Stimulated activated naive CD8-positive, alpha-beta T cell treated with anti-CD3 and anti-CD28 coated beads, Interleukin-15, Interleukin-2, amounts not matched to agents 100 ng/mL and 50 ng/mL, for 24 hours (primary cell): ENCODE results near the gene NOC2L.
A peak's percentile ranks its signal among the peaks of the same experiment; 100 is the strongest.

ENCODE experiments used
- H3K27ac Mint-ChIP-seq: one replicate; pipeline ENCODE4 v1.8.0; 2021; ENCODE audit warnings: mild to moderate bottlenecking, mixed read lengths
- H3K27me3 Mint-ChIP-seq: one replicate; pipeline ENCODE4 v1.8.0; 2021; ENCODE audit warnings: mixed read lengths
- H3K36me3 Mint-ChIP-seq: one replicate; pipeline ENCODE4 v1.8.0; 2021; ENCODE audit warnings: low read depth, mixed read lengths
- H3K4me1 Mint-ChIP-seq: one replicate; pipeline ENCODE4 v1.8.0; 2021; ENCODE audit warnings: low read depth, mixed read lengths
- H3K4me3 Mint-ChIP-seq: one replicate; pipeline ENCODE4 v1.8.0; 2021; ENCODE audit warnings: mild to moderate bottlenecking, mixed read lengths
- H3K9me3 Mint-ChIP-seq: one replicate; pipeline ENCODE4 v1.8.0; 2021; ENCODE audit warnings: mixed read lengths

Gene NOC2L

GRCh38 chr1:928825-929661 is 30.0 kb downstream of the NOC2L start:
- Mint-ChIP-seq H3K4me1 (peaks cover 2% of the 10 kb centered on the region), H3K36me3 (no peaks in the 10 kb centered on the region), H3K27me3 (peaks cover 26% of the 10 kb centered on the region), H3K27ac (no peak overlapping the region), H3K9me3 (no peaks in the 10 kb centered on the region), H3K4me3 (no peak overlapping the region)

DNA sequence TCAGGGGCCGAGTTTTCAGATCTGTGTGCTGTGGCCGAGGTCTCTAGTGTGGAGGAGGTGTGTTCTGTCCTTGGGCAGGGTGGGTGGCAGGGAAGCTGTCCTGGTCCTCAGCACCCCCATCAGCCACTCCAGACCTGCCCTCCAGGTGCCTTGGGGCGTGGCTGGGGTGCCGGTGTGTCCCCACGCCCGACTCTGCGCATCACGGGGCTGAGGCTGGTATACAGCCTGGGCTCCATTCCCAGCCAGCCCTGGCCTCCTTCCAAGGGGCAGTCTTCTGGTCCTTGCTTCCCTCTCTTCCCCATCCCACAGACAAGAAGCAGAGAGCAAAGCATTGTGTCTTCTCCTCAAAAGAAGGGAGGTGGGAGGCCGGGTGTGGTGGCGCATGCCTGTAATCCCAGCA is 31.3 kb downstream of the NOC2L start:
- no peak overlapping the region for H3K27ac Mint-ChIP-seq
- peaks cover 8% of the 10 kb centered on the region for H3K4me1 Mint-ChIP-seq
- H3K9me3 Mint-ChIP-seq = no peaks in the 10 kb centered on the region
- H3K27me3 Mint-ChIP-seq = peaks cover 33% of the 10 kb centered on the region
- no peak overlapping the region for H3K4me3 Mint-ChIP-seq
- no peaks in the 10 kb centered on the region for H3K36me3 Mint-ChIP-seq

DNA sequence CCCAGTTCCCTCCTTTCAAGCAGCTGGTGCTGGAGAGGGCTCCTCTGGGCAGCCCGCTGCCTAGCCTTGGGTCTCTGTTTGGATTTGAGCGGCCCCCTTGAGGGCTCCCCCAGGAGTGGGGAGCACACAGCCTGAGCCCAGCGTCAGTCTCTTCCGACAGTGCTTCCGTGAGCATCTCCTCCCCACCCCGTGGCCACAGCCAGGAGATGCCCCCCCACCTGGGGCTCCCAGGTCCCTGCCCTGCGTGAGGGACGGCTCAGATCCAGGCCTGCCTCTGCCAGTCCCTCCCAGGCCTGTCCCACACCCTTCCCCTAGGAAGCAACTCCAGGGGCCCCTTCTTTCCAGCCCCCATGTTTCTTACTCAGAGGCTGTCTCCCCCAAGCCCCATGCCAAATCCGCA is 31.8 kb downstream of the NOC2L start:
- Mint-ChIP-seq H3K9me3 (no peaks in the 10 kb centered on the region), H3K27ac (no peak overlapping the region), H3K36me3 (no peaks in the 10 kb centered on the region), H3K4me3 (no peak overlapping the region), H3K27me3 (peaks cover 37% of the 10 kb centered on the region), H3K4me1 (peaks cover 8% of the 10 kb centered on the region)

- peaks cover 44% of the 10 kb centered on the region for H3K27me3 Mint-ChIP-seq
- H3K36me3 Mint-ChIP-seq = no peaks in the 10 kb centered on the region
- H3K27ac Mint-ChIP-seq = no peak overlapping the region
- H3K4me1 Mint-ChIP-seq = peaks cover 11% of the 10 kb centered on the region
- H3K4me3 Mint-ChIP-seq = peak overlapping the region; percentile 35
- no peaks in the 10 kb centered on the region for H3K9me3 Mint-ChIP-seq
Measured at GRCh38 chr1:925561-926421, 33.3 kb downstream of the NOC2L start.

- H3K36me3 Mint-ChIP-seq = no peaks in the 10 kb centered on the region
- peaks cover 15% of the 10 kb centered on the region for H3K4me1 Mint-ChIP-seq
- no peak overlapping the region for H3K4me3 Mint-ChIP-seq
- no peaks in the 10 kb centered on the region for H3K9me3 Mint-ChIP-seq
- peaks cover 52% of the 10 kb centered on the region for H3K27me3 Mint-ChIP-seq
- no peak overlapping the region for H3K27ac Mint-ChIP-seq
Measured at GRCh38 chr1:924656-925560, 34.1 kb downstream of the NOC2L start.

- peaks cover 52% of the 10 kb centered on the region for H3K27me3 Mint-ChIP-seq
- peaks cover 15% of the 10 kb centered on the region for H3K4me1 Mint-ChIP-seq
- H3K4me3 Mint-ChIP-seq = no peak overlapping the region
- no peak overlapping the region for H3K27ac Mint-ChIP-seq
- H3K36me3 Mint-ChIP-seq = no peaks in the 10 kb centered on the region
- H3K9me3 Mint-ChIP-seq = no peaks in the 10 kb centered on the region
Measured at GRCh38 chr1:923991-924655, 34.9 kb downstream of the NOC2L start.

DNA sequence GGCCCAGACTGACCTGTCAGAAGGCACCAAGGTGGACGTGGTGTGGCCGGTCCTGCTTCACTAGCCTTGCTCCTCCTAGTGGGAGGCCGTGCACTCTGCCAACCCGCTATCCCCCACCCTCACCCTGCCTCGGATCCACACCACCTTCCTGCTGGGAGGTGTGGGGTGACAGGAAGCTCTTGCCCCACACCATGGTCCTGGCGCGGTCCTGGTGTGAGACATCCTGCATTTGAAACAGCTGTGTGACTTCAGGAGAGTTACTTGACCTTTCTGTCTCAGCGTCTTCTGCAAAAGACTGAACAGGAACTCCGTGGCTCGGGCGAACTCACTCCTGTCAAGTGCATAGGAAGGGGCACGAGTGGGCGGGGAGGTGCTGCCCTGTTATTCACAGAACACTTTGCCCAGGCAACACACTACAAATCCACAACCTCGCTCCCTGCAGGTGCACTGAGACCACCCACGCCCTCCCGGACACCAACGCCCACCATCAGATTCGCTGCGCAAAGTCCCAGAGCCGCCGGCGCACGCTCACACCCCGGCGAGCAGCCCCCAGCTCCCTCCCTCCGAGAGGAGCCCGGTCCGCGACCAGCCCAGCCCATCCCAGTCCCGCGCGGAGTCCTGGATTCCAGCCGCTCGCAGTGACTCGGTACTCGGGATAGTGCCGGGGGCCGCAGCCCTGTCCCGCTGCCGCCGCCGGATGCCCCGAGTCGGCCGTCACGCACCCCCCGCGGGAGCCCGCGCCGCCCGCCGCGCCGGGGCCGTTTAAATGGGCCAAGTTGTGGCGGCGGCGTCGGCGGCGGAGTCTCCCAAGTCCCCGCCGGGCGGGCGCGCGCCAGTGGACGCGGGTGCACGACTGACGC is 35.7 kb downstream of the NOC2L start, which contains the start of gene SAMD11:
TSS of gene SAMD11 (plus strand) at position 793 of the 860 bp plus-strand sequence. CDS start 509 bp downstream, outside the sequence.
- H3K27ac Mint-ChIP-seq = no peak within 1 kb of the TSS
- H3K4me1 Mint-ChIP-seq = peaks cover 15% of the 10 kb centered on the region
- no peaks in the 10 kb centered on the region for H3K9me3 Mint-ChIP-seq
- H3K36me3 Mint-ChIP-seq = no peaks in the 10 kb centered on the region
- H3K4me3 Mint-ChIP-seq = peak within 1 kb of the TSS; percentile 78
- peaks cover 57% of the 10 kb centered on the region for H3K27me3 Mint-ChIP-seq

GRCh38 chr1:921011-921837 is 37.8 kb downstream of the NOC2L start:
- peaks cover 15% of the 10 kb centered on the region for H3K4me1 Mint-ChIP-seq
- H3K27me3 Mint-ChIP-seq = peaks cover 44% of the 10 kb centered on the region
- no peaks in the 10 kb centered on the region for H3K36me3 Mint-ChIP-seq
- H3K9me3 Mint-ChIP-seq = no peaks in the 10 kb centered on the region
- H3K4me3 Mint-ChIP-seq = no peak overlapping the region
- no peak overlapping the region for H3K27ac Mint-ChIP-seq

- no peak overlapping the region for H3K27ac Mint-ChIP-seq
- no peaks in the 10 kb centered on the region for H3K36me3 Mint-ChIP-seq
- no peaks in the 10 kb centered on the region for H3K9me3 Mint-ChIP-seq
- peaks cover 15% of the 10 kb centered on the region for H3K4me1 Mint-ChIP-seq
- no peak overlapping the region for H3K4me3 Mint-ChIP-seq
- peaks cover 38% of the 10 kb centered on the region for H3K27me3 Mint-ChIP-seq
Measured at GRCh38 chr1:920521-920920, 38.5 kb downstream of the NOC2L start.

GRCh38 chr1:920010-920409 is 39.0 kb downstream of the NOC2L start:
- Mint-ChIP-seq H3K4me1 (peaks cover 15% of the 10 kb centered on the region), H3K9me3 (no peaks in the 10 kb centered on the region), H3K27me3 (peaks cover 38% of the 10 kb centered on the region), H3K4me3 (no peak overlapping the region), H3K27ac (no peak overlapping the region), H3K36me3 (no peaks in the 10 kb centered on the region)

- no peaks in the 10 kb centered on the region for H3K9me3 Mint-ChIP-seq
- H3K27ac Mint-ChIP-seq = no peak overlapping the region
- peaks cover 15% of the 10 kb centered on the region for H3K4me1 Mint-ChIP-seq
- H3K4me3 Mint-ChIP-seq = no peak overlapping the region
- no peaks in the 10 kb centered on the region for H3K36me3 Mint-ChIP-seq
- H3K27me3 Mint-ChIP-seq = peaks cover 38% of the 10 kb centered on the region
Measured at GRCh38 chr1:919271-919872, 39.7 kb downstream of the NOC2L start.

DNA sequence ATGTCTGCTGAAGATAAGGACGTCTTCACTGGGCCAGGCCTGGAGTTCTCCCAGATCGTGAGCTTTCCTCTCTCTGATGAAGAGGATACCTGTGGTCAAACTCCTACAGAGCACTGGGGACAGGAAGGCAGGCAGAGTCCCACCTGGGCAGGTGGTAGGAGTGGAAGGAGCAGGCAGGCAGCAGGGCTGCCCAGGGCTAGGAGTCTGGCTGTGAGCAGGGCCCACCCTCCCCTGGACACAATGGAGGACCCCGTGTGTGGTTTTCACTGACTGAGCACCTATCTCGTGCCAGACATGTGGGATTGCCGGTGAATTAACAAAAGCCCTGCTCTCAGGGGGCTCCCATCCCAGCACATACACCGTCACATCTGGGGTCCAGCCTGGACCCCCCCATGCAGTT is 40.2 kb downstream of the NOC2L start:
- H3K9me3 Mint-ChIP-seq = no peaks in the 10 kb centered on the region
- no peaks in the 10 kb centered on the region for H3K36me3 Mint-ChIP-seq
- no peak overlapping the region for H3K4me3 Mint-ChIP-seq
- peaks cover 38% of the 10 kb centered on the region for H3K27me3 Mint-ChIP-seq
- H3K4me1 Mint-ChIP-seq = peaks cover 15% of the 10 kb centered on the region
- H3K27ac Mint-ChIP-seq = no peak overlapping the region
